ENCODE measurements around the gene MGMT.

Gene MGMT

GRCh38 chr10:129462257-129462795, 4.7 kb upstream of the MGMT start:
- ATAC-seq (ENCODE audit: insufficient read depth, low read depth), result no peak
- Histone ChIP-seq H3K9me3 (ENCODE audit: insufficient read depth, low read length, severe bottlenecking) (no peaks in the 10 kb centered on the region), H3K27ac (ENCODE audit: low read length) (no peak overlapping the region), H3K36me3 (ENCODE audit: insufficient read depth, low read length) (no peaks in the 10 kb centered on the region), H3K27me3 (ENCODE audit: insufficient read depth, low read length, poor library complexity) (peaks cover 4% of the 10 kb centered on the region), H3K4me3 (ENCODE audit: low read depth in 1 of 2, low read length in 2 of 2) (no peak overlapping the region), H3K9ac (ENCODE audit: low read depth, low read length) (no peak overlapping the region), H3K79me2 (ENCODE audit: insufficient read depth, low read length) (peaks cover 5% of the 10 kb centered on the region), H3K4me2 (ENCODE audit: insufficient read depth, low read length) (no peak overlapping the region), H2AFZ (ENCODE audit: low read depth, low read length) (no peak overlapping the region), H4K20me1 (ENCODE audit: insufficient read depth, low read length) (no peaks in the 10 kb centered on the region), H3K4me1 (ENCODE audit: insufficient read depth, low read length) (peaks cover 9% of the 10 kb centered on the region)
- no peak for TF ChIP-seq EZH2 (IDR thresholded peaks at IDR 0.05; ENCODE audit: borderline replicate concordance, low read depth, low read length, severe bottlenecking)
- no peak for TF ChIP-seq CTCF (IDR thresholded peaks at IDR 0.05; ENCODE audit: borderline replicate concordance, extremely low read depth, low read length, poor library complexity, severe bottlenecking)
- DNase-seq, result no peak

GRCh38 chr10:129464251-129464650, 2.8 kb upstream of the MGMT start:
- no peak overlapping the region for H3K4me3 ChIP-seq (ENCODE audit: low read depth in 1 of 2, low read length in 2 of 2)
- peaks cover 25% of the 10 kb centered on the region for H3K4me1 ChIP-seq (ENCODE audit: insufficient read depth, low read length)

GRCh38 chr10:129465796-129466702, 992 bp upstream of the MGMT start:
- Histone ChIP-seq H4K20me1 (ENCODE audit: insufficient read depth, low read length) (no peaks in the 10 kb centered on the region), H3K4me1 (ENCODE audit: insufficient read depth, low read length) (peaks cover 25% of the 10 kb centered on the region), H3K36me3 (ENCODE audit: insufficient read depth, low read length) (peaks cover 8% of the 10 kb centered on the region), H3K27me3 (ENCODE audit: insufficient read depth, low read length, poor library complexity) (no peaks in the 10 kb centered on the region), H3K4me2 (ENCODE audit: insufficient read depth, low read length) (peak overlapping the region; percentile 75), H3K9ac (ENCODE audit: low read depth, low read length) (peak overlapping the region; percentile 76), H3K4me3 (ENCODE audit: low read depth in 1 of 2, low read length in 2 of 2) (peak overlapping the region; percentile 16 to 65; a peak in 3 of 4 replicates), H3K79me2 (ENCODE audit: insufficient read depth, low read length) (peaks cover 40% of the 10 kb centered on the region), H2AFZ (ENCODE audit: low read depth, low read length) (peak overlapping the region; percentile 94), H3K9me3 (ENCODE audit: insufficient read depth, low read length, severe bottlenecking) (no peaks in the 10 kb centered on the region), H3K27ac (ENCODE audit: low read length) (peak overlapping the region; percentile 87)
- ATAC-seq (ENCODE audit: insufficient read depth, low read depth), result no peak; the same call in 1 of the 3 replicates
- no peak for TF ChIP-seq CTCF (IDR thresholded peaks at IDR 0.05; ENCODE audit: borderline replicate concordance, extremely low read depth, low read length, poor library complexity, severe bottlenecking)
- no peak for TF ChIP-seq EZH2 (IDR thresholded peaks at IDR 0.05; ENCODE audit: borderline replicate concordance, low read depth, low read length, severe bottlenecking)
- no peak for DNase-seq

More at GRCh38 chr10:129464251-129464650, 2.8 kb upstream of the MGMT start:
- Histone ChIP-seq H3K4me2 (ENCODE audit: insufficient read depth, low read length) (no peak overlapping the region), H2AFZ (ENCODE audit: low read depth, low read length) (no peak overlapping the region), H4K20me1 (ENCODE audit: insufficient read depth, low read length) (no peaks in the 10 kb centered on the region), H3K79me2 (ENCODE audit: insufficient read depth, low read length) (peaks cover 22% of the 10 kb centered on the region), H3K36me3 (ENCODE audit: insufficient read depth, low read length) (no peaks in the 10 kb centered on the region), H3K27me3 (ENCODE audit: insufficient read depth, low read length, poor library complexity) (no peaks in the 10 kb centered on the region), H3K9ac (ENCODE audit: low read depth, low read length) (no peak overlapping the region), H3K9me3 (ENCODE audit: insufficient read depth, low read length, severe bottlenecking) (no peaks in the 10 kb centered on the region), H3K27ac (ENCODE audit: low read length) (no peak overlapping the region)
- no peak for TF ChIP-seq CTCF (IDR thresholded peaks at IDR 0.05; ENCODE audit: borderline replicate concordance, extremely low read depth, low read length, poor library complexity, severe bottlenecking)
- no peak for ATAC-seq (ENCODE audit: insufficient read depth, low read depth)
- DNase-seq, result no peak
